ENCODE measurements around the gene CLEC2D. TPM values are rescaled to one million over a fixed set of nuclear protein-coding genes. Genes with fewer than 3 reads are reported as not detected.
"Not testable (repeated sequence)": the region's sequence is repeated elsewhere in the genome, so short reads cannot be mapped to it uniquely, and the experiment has no call there.

CLEC2D gene
- total and polyA plus RNA-seq, 2 donors (not counting 1 experiment from before 2014, with no cell fraction given), result 2.5 to 5.1 TPM

DNA sequence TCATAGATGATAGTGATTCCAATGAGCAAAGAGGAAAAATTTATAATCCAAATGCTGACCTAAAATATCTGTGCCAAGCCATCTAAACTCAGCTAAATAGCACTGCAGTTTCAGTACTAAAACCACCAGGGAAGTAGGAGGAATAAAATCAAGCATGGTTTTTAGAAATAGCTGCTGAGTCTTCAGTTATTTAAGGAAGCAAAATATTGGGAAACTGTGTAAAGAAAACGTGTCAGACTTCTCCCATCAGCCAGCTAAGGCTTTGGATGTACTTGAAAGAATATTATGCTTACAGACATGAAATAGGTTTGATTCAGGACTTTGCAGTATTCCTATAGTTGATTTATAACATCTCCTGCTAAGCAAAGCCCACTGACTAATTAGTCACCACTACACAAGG, 24.7 kb downstream of the CLEC2D start:
- Histone ChIP-seq H3K4me2 (ENCODE audit: extremely low read depth, insufficient read depth, low read length) (no peak overlapping the region), H2AFZ (ENCODE audit: low read length) (no peak overlapping the region), H4K20me1 (ENCODE audit: control insufficient read depth, extremely low read depth, insufficient read depth, low read length) (no peaks in the 10 kb centered on the region), H3K27ac (ENCODE audit: insufficient read depth, low read length) (no peak overlapping the region), H3K9me3 (ENCODE audit: control insufficient read depth, insufficient read depth, low read depth, low read length) (no peaks in the 10 kb centered on the region), H3K4me3 (replicated peaks in 1 of 4; ENCODE audit: control extremely low read depth in 1 of 4, insufficient read depth in 1 of 4, low read depth in 3 of 4, low read length in 4 of 4) (no peak overlapping the region), H3K36me3 (ENCODE audit: control insufficient read depth, insufficient read depth, low read length) (no peaks in the 10 kb centered on the region), H3K79me2 (ENCODE audit: control insufficient read depth, insufficient read depth, low read length) (no peaks in the 10 kb centered on the region), H3K4me1 (ENCODE audit: control insufficient read depth, extremely low read depth, insufficient read depth, low read length) (no peaks in the 10 kb centered on the region), H3K27me3 (ENCODE audit: control insufficient read depth, insufficient read depth, low read length) (no peaks in the 10 kb centered on the region), H3K9ac (ENCODE audit: insufficient read depth, low read length) (no peak overlapping the region)
- no peak for DNase-seq (ENCODE audit: low read depth in 2 of 2)
- TF ChIP-seq EZH2 (IDR thresholded peaks at IDR 0.05; ENCODE audit: low read length, missing control alignments), result no peak
- TF ChIP-seq, protein P1, sequence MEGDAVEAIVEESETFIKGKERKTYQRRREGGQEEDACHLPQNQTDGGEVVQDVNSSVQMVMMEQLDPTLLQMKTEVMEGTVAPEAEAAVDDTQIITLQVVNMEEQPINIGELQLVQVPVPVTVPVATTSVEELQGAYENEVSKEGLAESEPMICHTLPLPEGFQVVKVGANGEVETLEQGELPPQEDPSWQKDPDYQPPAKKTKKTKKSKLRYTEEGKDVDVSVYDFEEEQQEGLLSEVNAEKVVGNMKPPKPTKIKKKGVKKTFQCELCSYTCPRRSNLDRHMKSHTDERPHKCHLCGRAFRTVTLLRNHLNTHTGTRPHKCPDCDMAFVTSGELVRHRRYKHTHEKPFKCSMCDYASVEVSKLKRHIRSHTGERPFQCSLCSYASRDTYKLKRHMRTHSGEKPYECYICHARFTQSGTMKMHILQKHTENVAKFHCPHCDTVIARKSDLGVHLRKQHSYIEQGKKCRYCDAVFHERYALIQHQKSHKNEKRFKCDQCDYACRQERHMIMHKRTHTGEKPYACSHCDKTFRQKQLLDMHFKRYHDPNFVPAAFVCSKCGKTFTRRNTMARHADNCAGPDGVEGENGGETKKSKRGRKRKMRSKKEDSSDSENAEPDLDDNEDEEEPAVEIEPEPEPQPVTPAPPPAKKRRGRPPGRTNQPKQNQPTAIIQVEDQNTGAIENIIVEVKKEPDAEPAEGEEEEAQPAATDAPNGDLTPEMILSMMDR (conservative IDR thresholded peaks at IDR 0.05 in 1 of 2, IDR thresholded peaks at IDR 0.05 in 1 of 2; ENCODE audit: low read depth in 1 of 2, low read length in 2 of 2), result no peak

DNA sequence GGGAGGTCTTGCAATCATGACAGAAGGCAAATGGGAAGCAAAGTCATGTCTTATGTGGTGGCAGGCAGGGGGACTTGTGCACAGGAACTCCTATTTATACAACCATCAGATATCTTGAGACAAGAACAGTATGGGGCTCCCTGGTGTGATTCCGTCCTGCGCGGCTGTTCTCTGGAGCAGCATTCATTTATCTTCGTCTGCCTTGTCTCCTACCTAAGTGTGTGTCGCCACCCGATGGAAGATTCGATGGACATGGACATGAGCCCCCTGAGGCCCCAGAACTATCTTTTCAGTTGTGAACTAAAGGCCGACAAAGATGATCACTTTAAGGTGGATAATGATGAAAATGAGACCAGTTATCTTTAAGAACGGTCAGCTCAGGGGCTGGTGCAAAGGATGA, 25.6 kb downstream of the CLEC2D start:
- H3K4me2 ChIP-seq (ENCODE audit: extremely low read depth, insufficient read depth, low read length); H3K4me1 ChIP-seq (ENCODE audit: control insufficient read depth, extremely low read depth, insufficient read depth, low read length); H3K27ac ChIP-seq (ENCODE audit: insufficient read depth, low read length); H3K36me3 ChIP-seq (ENCODE audit: control insufficient read depth, insufficient read depth, low read length); H2AFZ ChIP-seq (ENCODE audit: low read length); DNase-seq (ENCODE audit: low read depth in 2 of 2); H3K9ac ChIP-seq (ENCODE audit: insufficient read depth, low read length); H3K4me3 ChIP-seq (replicated peaks in 1 of 4; ENCODE audit: control extremely low read depth in 1 of 4, insufficient read depth in 1 of 4, low read depth in 3 of 4, low read length in 4 of 4); H3K79me2 ChIP-seq (ENCODE audit: control insufficient read depth, insufficient read depth, low read length); H3K27me3 ChIP-seq (ENCODE audit: control insufficient read depth, insufficient read depth, low read length); H4K20me1 ChIP-seq (ENCODE audit: control insufficient read depth, extremely low read depth, insufficient read depth, low read length); H3K9me3 ChIP-seq (ENCODE audit: control insufficient read depth, insufficient read depth, low read depth, low read length): not testable (repeated sequence)

DNA sequence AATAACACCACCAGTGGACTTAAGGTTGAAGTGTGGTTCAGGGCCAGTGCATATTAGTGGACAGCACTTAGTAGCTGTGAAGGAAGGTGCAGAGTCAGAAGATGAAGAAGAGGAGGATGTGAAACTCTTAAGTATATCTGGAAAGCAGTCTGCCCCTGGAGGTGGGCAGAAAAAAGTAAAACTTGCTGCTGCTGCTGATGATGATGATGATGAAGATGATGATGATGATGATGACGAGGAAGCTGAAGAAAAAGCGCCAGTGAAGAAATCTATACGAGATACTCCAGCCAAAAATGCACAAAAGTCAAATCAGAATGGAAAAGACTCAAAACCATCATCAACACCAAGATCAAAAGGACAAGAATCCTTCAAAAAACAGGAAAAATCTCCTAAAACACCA, 26.1 kb downstream of the CLEC2D start:
- H3K36me3 ChIP-seq (ENCODE audit: control insufficient read depth, insufficient read depth, low read length); H3K4me2 ChIP-seq (ENCODE audit: extremely low read depth, insufficient read depth, low read length); H3K4me3 ChIP-seq (replicated peaks in 1 of 4; ENCODE audit: control extremely low read depth in 1 of 4, insufficient read depth in 1 of 4, low read depth in 3 of 4, low read length in 4 of 4); H3K9ac ChIP-seq (ENCODE audit: insufficient read depth, low read length); H3K27me3 ChIP-seq (ENCODE audit: control insufficient read depth, insufficient read depth, low read length); H3K9me3 ChIP-seq (ENCODE audit: control insufficient read depth, insufficient read depth, low read depth, low read length); H3K27ac ChIP-seq (ENCODE audit: insufficient read depth, low read length); H2AFZ ChIP-seq (ENCODE audit: low read length); H4K20me1 ChIP-seq (ENCODE audit: control insufficient read depth, extremely low read depth, insufficient read depth, low read length); H3K79me2 ChIP-seq (ENCODE audit: control insufficient read depth, insufficient read depth, low read length); H3K4me1 ChIP-seq (ENCODE audit: control insufficient read depth, extremely low read depth, insufficient read depth, low read length); DNase-seq (ENCODE audit: low read depth in 2 of 2): not testable (repeated sequence)

DNA sequence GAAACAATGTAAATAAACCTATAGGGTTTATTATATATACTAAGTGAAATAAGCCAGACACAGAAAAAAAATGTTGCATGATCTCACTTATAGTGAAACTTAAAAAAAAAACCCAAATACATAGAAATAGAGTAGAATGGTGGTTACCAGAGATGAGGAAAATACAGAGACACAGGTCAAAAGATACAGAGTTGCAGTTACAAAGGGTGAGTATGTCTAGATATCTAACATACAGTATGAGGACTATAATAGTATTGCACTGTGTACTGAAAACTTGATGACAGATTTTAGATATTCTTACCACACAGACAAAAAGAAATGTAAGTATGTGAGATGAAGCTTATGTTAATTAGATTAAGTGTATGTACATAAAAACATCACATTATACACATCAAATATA, 28.1 kb downstream of the CLEC2D start:
- Histone ChIP-seq H3K4me3 (replicated peaks in 1 of 4; ENCODE audit: control extremely low read depth in 1 of 4, insufficient read depth in 1 of 4, low read depth in 3 of 4, low read length in 4 of 4) (no peak overlapping the region), H3K27me3 (ENCODE audit: control insufficient read depth, insufficient read depth, low read length) (no peaks in the 10 kb centered on the region), H3K79me2 (ENCODE audit: control insufficient read depth, insufficient read depth, low read length) (no peaks in the 10 kb centered on the region), H3K36me3 (ENCODE audit: control insufficient read depth, insufficient read depth, low read length) (no peaks in the 10 kb centered on the region), H3K27ac (ENCODE audit: insufficient read depth, low read length) (no peak overlapping the region), H4K20me1 (ENCODE audit: control insufficient read depth, extremely low read depth, insufficient read depth, low read length) (no peaks in the 10 kb centered on the region), H3K9ac (ENCODE audit: insufficient read depth, low read length) (no peak overlapping the region), H3K4me2 (ENCODE audit: extremely low read depth, insufficient read depth, low read length) (no peak overlapping the region), H3K4me1 (ENCODE audit: control insufficient read depth, extremely low read depth, insufficient read depth, low read length) (peaks cover 2% of the 10 kb centered on the region), H3K9me3 (ENCODE audit: control insufficient read depth, insufficient read depth, low read depth, low read length) (no peaks in the 10 kb centered on the region), H2AFZ (ENCODE audit: low read length) (no peak overlapping the region)
- TF ChIP-seq EZH2 (IDR thresholded peaks at IDR 0.05; ENCODE audit: low read length, missing control alignments), result no peak
- TF ChIP-seq, protein P1 (conservative IDR thresholded peaks at IDR 0.05 in 1 of 2, IDR thresholded peaks at IDR 0.05 in 1 of 2; ENCODE audit: low read depth in 1 of 2, low read length in 2 of 2), result no peak
- DNase-seq (ENCODE audit: low read depth in 2 of 2), result no peak

Measured in fibroblast of lung (primary cell).